ENCODE measurements around the gene MPZ. TPM values are rescaled to one million over a fixed set of nuclear protein-coding genes. Genes with fewer than 3 reads are reported as not detected.

Gene MPZ
- 0.87 and 1.00 TPM in 2 replicates for total RNA-seq

GRCh38 chr1:161309868-161310267 is at the start of gene MPZ:
MPZ (minus strand) TSS chr1:161309968; CDS start chr1:161309905, 63 bp downstream.

GRCh38 chr1:161314201-161314981 is 4.6 kb upstream of the MPZ start, which contains the start of gene SDHC:
SDHC (plus strand) TSS chr1:161314381; CDS start chr1:161314406, 25 bp downstream.

GRCh38 chr1:161258439-161259344 is 51.1 kb downstream of the MPZ start, which contains the start of gene PCP4L1:
PCP4L1 (plus strand) TSS chr1:161258745; CDS start chr1:161258975, 230 bp downstream.

Other genes starting within 250 kb of the MPZ start
- gene ARHGAP30, start 240.1 kb downstream of the MPZ start, total RNA-seq: not detected in 2 replicates
- 0.11 and 0.25 TPM in 2 replicates for gene NECTIN4, start 220.4 kb downstream of the MPZ start, total RNA-seq
- gene KLHDC9, start 211.6 kb downstream of the MPZ start, total RNA-seq: 1.3 and 1.6 TPM in 2 replicates
- gene PFDN2, start 191.9 kb downstream of the MPZ start, total RNA-seq: 74.6 and 114 TPM in 2 replicates
- gene NIT1, start 191.9 kb downstream of the MPZ start, total RNA-seq: 21.8 and 25.6 TPM in 2 replicates
- 21.1 and 28.7 TPM in 2 replicates for gene DEDD, start 177.3 kb downstream of the MPZ start, total RNA-seq
- gene UFC1, start 156.0 kb downstream of the MPZ start, total RNA-seq: 85.5 and 86.7 TPM in 2 replicates
- 7.5 and 11.2 TPM in 2 replicates for gene USP21, start 150.5 kb downstream of the MPZ start, total RNA-seq
- 13.8 and 15.2 TPM in 2 replicates for gene PPOX, start 143.5 kb downstream of the MPZ start, total RNA-seq
- 18.3 and 23.6 TPM in 2 replicates for gene B4GALT3, start 132.5 kb downstream of the MPZ start, total RNA-seq
- 14.9 and 37.3 TPM in 2 replicates for gene ADAMTS4, start 110.9 kb downstream of the MPZ start, total RNA-seq
- gene NDUFS2, start 107.6 kb downstream of the MPZ start, total RNA-seq: 197 and 198 TPM in 2 replicates
- gene FCER1G, start 94.7 kb downstream of the MPZ start, total RNA-seq: not detected in 2 replicates
- not detected in 2 replicates for gene APOA2, start 86.3 kb downstream of the MPZ start, total RNA-seq
- 9.2 and 13.2 TPM in 2 replicates for gene TOMM40L, start 83.9 kb downstream of the MPZ start, total RNA-seq
- not detected in 2 replicates for gene NR1I3, start 71.8 kb downstream of the MPZ start, total RNA-seq
- not detected in 2 replicates for gene PCP4L1, start 51.2 kb downstream of the MPZ start, total RNA-seq
- 26.9 and 37.0 TPM in 2 replicates for gene SDHC, start 4.4 kb upstream of the MPZ start, total RNA-seq
- not detected in 2 replicates for gene CFAP126, start 57.9 kb upstream of the MPZ start, total RNA-seq
- 0.37 and 0.77 TPM in 2 replicates for gene FCGR2A, start 195.5 kb upstream of the MPZ start, total RNA-seq
- 1.9 and 4.6 TPM in 2 replicates for gene HSPA6, start 214.6 kb upstream of the MPZ start, total RNA-seq
- gene FCGR3A, start 239.8 kb upstream of the MPZ start, total RNA-seq: not detected in 2 replicates

Data from uterine smooth muscle cell (primary cell).